ENCODE measurements around the gene PEX12. TPM values are rescaled to one million over a fixed set of nuclear protein-coding genes. Genes with fewer than 3 reads are reported as not detected.

Gene PEX12
- total and polyA plus RNA-seq, 9 of the 15 experiments (the other 6 are each of a cell fraction or from before 2014, with no cell fraction given), result 4.0 to 12.4 (median 6.4) TPM

DNA sequence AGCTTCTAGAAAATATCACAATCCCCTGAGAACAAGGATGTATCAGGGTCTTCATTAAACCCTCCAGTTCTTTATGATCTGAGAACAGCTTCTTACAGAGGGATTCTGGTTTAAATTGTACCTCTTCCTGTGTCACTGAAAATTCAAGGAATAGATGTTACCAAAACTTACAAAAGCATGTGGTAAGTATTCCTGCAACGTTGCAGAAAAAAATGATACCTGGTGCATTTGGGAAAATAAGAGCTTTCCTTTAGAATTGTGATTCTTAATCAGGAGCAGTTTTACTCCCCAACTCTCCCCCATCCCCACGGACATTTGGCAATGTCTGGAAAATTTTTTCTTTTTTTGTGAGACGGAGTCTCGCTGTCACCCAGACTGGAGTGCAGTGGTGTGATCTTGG lies 25.1 kb downstream of the PEX12 start:
- no TSS peak for BruUV-seq (replicated peaks)
- no peaks in the 10 kb centered on the region; the same call in 2 of the 3 replicates for H3K79me2 ChIP-seq (ENCODE audit: control insufficient read depth, insufficient read depth, low read length)
- no peaks in the 10 kb centered on the region for H3K9me1 ChIP-seq (ENCODE audit: control insufficient read depth, insufficient read depth, low read length)
- no peak for DNase-seq (ENCODE audit: extremely low read depth in 1 of 4, low spot score in 3 of 4)
- no peaks in the 10 kb centered on the region for H4K20me1 ChIP-seq (replicated peaks; ENCODE audit: control insufficient read depth, insufficient read depth, low read length)
- no peaks in the 10 kb centered on the region for H3K27me3 ChIP-seq (ENCODE audit: control insufficient read depth in 2 of 2, insufficient read depth in 2 of 2, low read length in 2 of 2)
- in situ Hi-C loops (cut with MboI) (no loop called here), intact Hi-C loops (cut with micrococcal nuclease) (no loop called here)
- no peak for FAIRE-seq
- H3K36me3 ChIP-seq (ENCODE audit: control insufficient read depth, insufficient read depth, low read length), result no peaks in the 10 kb centered on the region; the same call in 1 of the 3 replicates
- H3K9ac ChIP-seq (ENCODE audit: insufficient read depth in 1 of 2, low read depth in 2 of 2, low read length in 2 of 2), result no peak overlapping the region
- CTCF ChIA-PET (ENCODE audit: low intra/inter-chr PET ratio), result no interaction called here
- POLR2A ChIA-PET, result interaction anchor here (1.2 to 3.8 kb wide), 3 partner anchors 9 to 49 kb away, joined by 3 to 14 read pairs (median 7); no protein-coding TSS in a partner anchor
- WGBS (ENCODE audit: insufficient coverage, low coverage, missing lambda C conversion rate), result 66% methylated on average over 4 of the region's 4 CpGs
- H2AFZ ChIP-seq (ENCODE audit: low read depth, low read length), result no peak overlapping the region
- H3K4me2 ChIP-seq (ENCODE audit: insufficient read depth, low read length), result no peak overlapping the region
- no peak overlapping the region for H3K27ac ChIP-seq (ENCODE audit: extremely low read depth, low read depth, low read length)
- no peak overlapping the region for H3K4me3 ChIP-seq
- no peaks in the 10 kb centered on the region for H3K9me3 ChIP-seq (replicated peaks; ENCODE audit: control insufficient read depth, insufficient read depth, low read depth, low read length)
- H3K4me1 ChIP-seq (replicated peaks in 1 of 2; ENCODE audit: control insufficient read depth in 2 of 2, insufficient read depth in 2 of 2, low read length in 2 of 2), result peaks cover 0 to 13% of the 10 kb centered on the region in 2 experiments; a peak in 2 of 5 replicates
- ATAC-seq, result no peak
- TF ChIP-seq MAFG (tag; conservative IDR thresholded peaks at IDR 0.05) (peak; percentile 56), MAFK (IDR thresholded peaks at IDR 0.05; ENCODE audit: low read length) (peak; percentile 59; the same call in 1 of the 2 replicates), E4F1 (CRISPR knock-in tag; IDR thresholded peaks at IDR 0.05; ENCODE audit: borderline replicate concordance) (no peak), MAFF (IDR thresholded peaks at IDR 0.05; ENCODE audit: low read length) (peak; percentile 63), ZNF324 (CRISPR knock-in tag; IDR thresholded peaks at IDR 0.05) (no peak), TRIM24 (IDR thresholded peaks at IDR 0.05) (no peak), ZBED1 (IDR thresholded peaks at IDR 0.05) (no peak), ZNF77 (CRISPR knock-in tag; IDR thresholded peaks at IDR 0.05) (no peak), ZNF561 (CRISPR knock-in tag; conservative IDR thresholded peaks at IDR 0.05) (no peak), ZKSCAN8 (CRISPR knock-in tag; IDR thresholded peaks at IDR 0.05) (no peak), PYGO2 (tag; IDR thresholded peaks at IDR 0.05) (no peak), HINFP (tag; conservative IDR thresholded peaks at IDR 0.05; ENCODE audit: low read depth) (no peak), C11orf30 (IDR thresholded peaks at IDR 0.05; ENCODE audit: low read depth) (peak; percentile 47; the same call in 1 of the 2 replicates), ARHGAP35 (IDR thresholded peaks at IDR 0.05; ENCODE audit: partially characterized antibody) (no peak), TCF15 (CRISPR knock-in tag; IDR thresholded peaks at IDR 0.05) (no peak), ZNF696 (CRISPR knock-in tag; conservative IDR thresholded peaks at IDR 0.05) (no peak), ZNF316 (IDR thresholded peaks at IDR 0.05) (peak; percentile 68), ARID2 (IDR thresholded peaks at IDR 0.05) (no peak)
- TF ChIP-seq, protein P1, sequence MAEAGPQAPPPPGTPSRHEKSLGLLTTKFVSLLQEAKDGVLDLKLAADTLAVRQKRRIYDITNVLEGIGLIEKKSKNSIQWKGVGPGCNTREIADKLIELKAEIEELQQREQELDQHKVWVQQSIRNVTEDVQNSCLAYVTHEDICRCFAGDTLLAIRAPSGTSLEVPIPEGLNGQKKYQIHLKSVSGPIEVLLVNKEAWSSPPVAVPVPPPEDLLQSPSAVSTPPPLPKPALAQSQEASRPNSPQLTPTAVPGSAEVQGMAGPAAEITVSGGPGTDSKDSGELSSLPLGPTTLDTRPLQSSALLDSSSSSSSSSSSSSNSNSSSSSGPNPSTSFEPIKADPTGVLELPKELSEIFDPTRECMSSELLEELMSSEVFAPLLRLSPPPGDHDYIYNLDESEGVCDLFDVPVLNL (CRISPR knock-in tag; IDR thresholded peaks at IDR 0.05; ENCODE audit: low read depth), result no peak
- TF ChIP-seq, protein P2, sequence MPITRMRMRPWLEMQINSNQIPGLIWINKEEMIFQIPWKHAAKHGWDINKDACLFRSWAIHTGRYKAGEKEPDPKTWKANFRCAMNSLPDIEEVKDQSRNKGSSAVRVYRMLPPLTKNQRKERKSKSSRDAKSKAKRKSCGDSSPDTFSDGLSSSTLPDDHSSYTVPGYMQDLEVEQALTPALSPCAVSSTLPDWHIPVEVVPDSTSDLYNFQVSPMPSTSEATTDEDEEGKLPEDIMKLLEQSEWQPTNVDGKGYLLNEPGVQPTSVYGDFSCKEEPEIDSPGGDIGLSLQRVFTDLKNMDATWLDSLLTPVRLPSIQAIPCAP (CRISPR knock-in tag; IDR thresholded peaks at IDR 0.05; ENCODE audit: borderline replicate concordance), result no peak

Data from K562 (cell line).